HepG2 (cell line): ENCODE results near the gene HTN1. TPM values are rescaled to one million over a fixed set of nuclear protein-coding genes. Genes with fewer than 3 reads are reported as not detected.

Source experiments
- ATAC-seq: fragments of 200-7000 bp; cut with Tn5 transposase; 3 replicates; pipeline ENCODE4 v1.9.1; 2020; ENCODE audit warnings: mild to moderate bottlenecking, moderate library complexity
- BruUV-seq: library from RNA; stranded (reverse); fragments of 400-500 nt; replicated peaks from 2 replicates; lab custom pipeline; 2021; lab: Mats Ljungman, UMichigan
- CTCF ChIA-PET: fragments of 300-600 bp; formaldehyde crosslinking; extraction: SDS; loops from one replicate; lab custom pipeline; 2021; ENCODE audit warnings: low total read pairs, inconsistent platforms, low intra/inter-chr PET ratio; lab: Yijun Ruan, JAX
- POLR2A ChIA-PET: fragments of 350-600 bp; sonication (Branson Sonifier 250); formaldehyde crosslinking; loops from one replicate; lab custom pipeline; 2020; ENCODE audit warnings: antibody characterized with exemption, inconsistent platforms; lab: Yijun Ruan, JAX
- DNase-seq: peaks from one replicate; pipeline ENCODE4 v3.0.0-alpha.2; 2015; ENCODE audit warnings: low spot score
- FAIRE-seq: peaks from 3 replicates; lab custom pipeline; 2011; peaks lifted over from hg19 to GRCh38; lab: Jason Lieb, UNC
- H2AFZ ChIP-seq: one replicate; pipeline ENCODE4 v1.6.1; 2011; ENCODE audit warnings: low read length, inconsistent platforms
- H3K27ac ChIP-seq: fragments of 300-600 bp; 3 replicates; pipeline ENCODE4 v1.8.0; 2011; ENCODE audit warnings: mixed run types, mild to moderate bottlenecking, mixed read lengths, low read length, inconsistent platforms; ENCODE audit not compliant: insufficient read depth; ENCODE audit errors: extremely low read length
- H3K27me3 ChIP-seq, 2 experiments: fragments of 200-600 bp in 1 of 2; 2 replicates in 1 of 2; 3 replicates in 1 of 2; pipeline versions ENCODE4 v1.6.0 to v1.8.0; 2011; ENCODE audit warnings: low read length in 2 of 2, mild to moderate bottlenecking in 2 of 2, moderate library complexity in 2 of 2, inconsistent platforms in 1 of 2; ENCODE audit not compliant: insufficient read depth in 2 of 2, control insufficient read depth in 1 of 2
- H3K36me3 ChIP-seq, 2 experiments: fragments of 200-600 bp in 1 of 2; replicated peaks in 1 of 2; 2 replicates in 1 of 2; 3 replicates in 1 of 2; pipeline versions ENCODE4 v1.5.1 to v1.8.0; 2011; ENCODE audit warnings: low read length in 2 of 2, inconsistent platforms in 1 of 2; ENCODE audit not compliant: insufficient read depth in 2 of 2, control insufficient read depth in 1 of 2
- H3K4me1 ChIP-seq: 2 replicates; pipeline ENCODE4 v1.5.1; 2012; ENCODE audit warnings: low read length, inconsistent platforms; ENCODE audit not compliant: insufficient read depth
- H3K4me2 ChIP-seq: 2 replicates; pipeline ENCODE4 v1.6.0; 2011; ENCODE audit warnings: low read depth, low read length, inconsistent platforms
- H3K4me3 ChIP-seq, 3 experiments: fragments of 200-600 bp in 1 of 3; sonication (generic), shearing (Covaris generic) in 1 of 3; replicated peaks in 1 of 3; 2 replicates each; pipeline ENCODE4 v1.5.1; 2011 to 2016; ENCODE audit warnings: low read length in 3 of 3, inconsistent platforms in 2 of 3, low read depth in 2 of 3, mild to moderate bottlenecking in 2 of 3, control low read depth in 1 of 3, mixed read lengths in 1 of 3; ENCODE audit not compliant: insufficient read depth in 1 of 3
- H3K79me2 ChIP-seq: one replicate; pipeline ENCODE4 v1.6.1; 2011; ENCODE audit warnings: low read length, inconsistent platforms; ENCODE audit not compliant: insufficient read depth
- H3K9ac ChIP-seq: 2 replicates; pipeline ENCODE4 v1.6.0; 2011; ENCODE audit warnings: mild to moderate bottlenecking, low read depth, low read length, inconsistent platforms; ENCODE audit not compliant: insufficient read depth
- H3K9me3 ChIP-seq: 2 replicates; pipeline ENCODE4 v1.5.1; 2012; ENCODE audit warnings: mild to moderate bottlenecking, low read length
- H4K20me1 ChIP-seq: 2 replicates; pipeline ENCODE4 v1.6.0; 2011; ENCODE audit warnings: inconsistent platforms, mild to moderate bottlenecking, low read length, moderate library complexity; ENCODE audit not compliant: insufficient read depth
- AGO2 ChIP-seq: fragments of 200-400 bp; formaldehyde crosslinking; optimal IDR thresholded peaks from 2 replicates; pipeline ENCODE3; 2017; ENCODE audit warnings: mild to moderate bottlenecking, low read depth, low read length, moderate library complexity
- DNMT1 ChIP-seq: sonication (generic); formaldehyde crosslinking; IDR thresholded peaks from 2 replicates; pipeline ENCODE4 v1.5.1; 2020; ENCODE audit warnings: mild to moderate bottlenecking, missing genetic modification reagents
- FOXA1 ChIP-seq, 2 experiments: fragments of 450-650 bp in 1 of 2; sonication (generic) in 1 of 2; formaldehyde crosslinking in 1 of 2; IDR thresholded peaks; 2 replicates each; pipeline versions ENCODE4 v1.4.0 to v1.6.1; 2016 to 2020; ENCODE audit warnings: missing genetic modification reagents in 1 of 2
- FOXA3 ChIP-seq: IDR thresholded peaks from 2 replicates; pipeline ENCODE4 v1.6.1; 2016; ENCODE audit warnings: missing genetic modification reagents, missing compliant biosample characterization
- FOXO1 ChIP-seq: sonication (generic); formaldehyde crosslinking; IDR thresholded peaks from 2 replicates; pipeline ENCODE4 v1.4.0; 2020; ENCODE audit warnings: missing genetic modification reagents
- KAT2B ChIP-seq: fragments of 150-350 bp; IDR thresholded peaks from 2 replicates; pipeline ENCODE4 v1.6.1; 2014; ENCODE audit warnings: low read depth, low read length, borderline replicate concordance
- NRL ChIP-seq: sonication (generic); formaldehyde crosslinking; IDR thresholded peaks from 2 replicates; pipeline ENCODE4 v1.5.0; 2020; ENCODE audit warnings: missing genetic modification reagents, mild to moderate bottlenecking, moderate library complexity, borderline replicate concordance
- RCOR2 ChIP-seq: IDR thresholded peaks from 2 replicates; pipeline ENCODE4 v1.6.1; 2016; ENCODE audit warnings: missing biosample characterization, missing genetic modification reagents
- SMAD1 ChIP-seq: sonication (generic); formaldehyde crosslinking; IDR thresholded peaks from 2 replicates; pipeline ENCODE4 v1.4.0; 2020; ENCODE audit warnings: missing genetic modification reagents, low read depth, mild to moderate bottlenecking, borderline replicate concordance
- TBL1XR1 ChIP-seq: fragments of 150-350 bp; IDR thresholded peaks from 2 replicates; pipeline ENCODE4 v1.6.1; 2014; ENCODE audit warnings: borderline replicate concordance, low read length; ENCODE audit not compliant: partially characterized antibody
- ZFP41 ChIP-seq: sonication (generic); formaldehyde crosslinking; IDR thresholded peaks from 2 replicates; pipeline ENCODE4 v1.4.0; 2020; ENCODE audit warnings: mild to moderate bottlenecking, missing genetic modification reagents, borderline replicate concordance
- ZMAT5 ChIP-seq: sonication (generic); formaldehyde crosslinking; IDR thresholded peaks from 2 replicates; pipeline ENCODE4 v1.5.0; 2020; ENCODE audit warnings: mild to moderate bottlenecking, low read depth, missing genetic modification reagents, borderline replicate concordance
- ZNF136 ChIP-seq: sonication (generic); formaldehyde crosslinking; IDR thresholded peaks from 2 replicates; pipeline ENCODE4 v1.8.1; 2022; ENCODE audit warnings: low read depth, mild to moderate bottlenecking, moderate library complexity, missing genetic modification reagents
- WGBS: methylation state at CpG from one replicate; pipeline ENCODE4 v1.1.6; 2017; ENCODE audit warnings: low lambda C conversion rate; 5-methylcytosine and 5-hydroxymethylcytosine counted together
- in situ Hi-C: cut with HindIII; loops from 2 replicates; pipeline ENCODE4 v1.10.0; 2017; ENCODE audit warnings: low pct_unique_long_range_greater_than_20kb; ENCODE audit not compliant: extremely low pct_ligation_motif_present
- intact Hi-C: fragments of 100-400 bp; cut with micrococcal nuclease; formaldehyde crosslinking; loops from one replicate; pipeline ENCODE4 v1.10.0; 2022; ENCODE audit not compliant: unreplicated experiment
- polyA plus RNA-seq, 8 experiments: library from polyadenylated mRNA; depleted of rRNA in 3 of 8; stranded (reverse) in 7 of 8; unstranded in 1 of 8; fragments of >200 nt; fragmentation: Illumina TruSeq in 4 of 8; extraction: Trizol in 4 of 8; gene quantifications; 2 replicates each; pipeline versions ENCODE4 v1.2.1 to v1.2.3, GENCODE V29; 2011 to 2016; ENCODE audit warnings: low read depth in 4 of 8, missing spikeins in 1 of 8, mixed read lengths in 1 of 8; ENCODE audit not compliant: insufficient read depth in 1 of 8
- total RNA-seq, 5 experiments: library from RNA; depleted of rRNA; stranded (reverse); fragments of >200 nt; fragmentation: Illumina TruSeq; extraction: Trizol; gene quantifications; 2 replicates each; pipeline ENCODE4 v1.2.3, GENCODE V29; 2016; ENCODE audit warnings: low read depth in 1 of 5
- TF ChIP-seq, protein P1 (sequence below): sonication (generic); formaldehyde crosslinking; IDR thresholded peaks from 2 replicates; pipeline ENCODE4 v1.4.0; 2020; ENCODE audit warnings: missing genetic modification reagents
- TF ChIP-seq, protein P2 (sequence below): sonication (generic); formaldehyde crosslinking; IDR thresholded peaks from 2 replicates; pipeline ENCODE4 v1.5.0; 2020; ENCODE audit warnings: missing genetic modification reagents, mild to moderate bottlenecking, borderline replicate concordance

Gene HTN1
- total and polyA plus RNA-seq, 2 of the 13 experiments (the other 11 are each of a cell fraction or from before 2014, with no cell fraction given) = 0.21 TPM; not detected in 1

DNA sequence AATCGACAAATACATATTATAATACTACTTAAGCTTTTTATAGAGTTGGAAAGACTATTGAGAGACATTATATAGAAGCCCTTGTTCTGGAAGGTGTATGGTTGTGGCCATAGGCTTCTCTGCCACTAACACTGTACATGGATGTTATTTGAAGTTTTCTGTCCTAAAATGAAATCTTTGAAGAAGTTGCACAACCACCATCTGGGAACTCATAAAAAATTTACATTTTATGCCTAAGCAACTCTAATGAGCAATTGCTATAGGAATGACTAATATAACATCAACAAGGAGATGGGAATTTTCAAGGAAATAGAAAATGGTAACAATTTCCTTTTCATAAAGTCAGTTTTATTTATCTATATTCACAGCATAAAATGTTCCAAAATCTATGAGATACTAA is 7.4 kb downstream of the HTN1 start:
- H3K4me3 ChIP-seq = no peak overlapping the region
- H3K79me2 ChIP-seq = no peaks in the 10 kb centered on the region
- FAIRE-seq = no peak
- no peaks in the 10 kb centered on the region for H4K20me1 ChIP-seq
- H3K9me3 ChIP-seq = peaks cover 6% of the 10 kb centered on the region
- peaks cover 7% of the 10 kb centered on the region for H3K4me1 ChIP-seq
- ChIA-PET CTCF (no interaction called here), POLR2A (no interaction called here)
- H3K9ac ChIP-seq = no peak overlapping the region
- 65% methylated on average over 1 of the region's 1 CpG for WGBS
- no peak overlapping the region for H2AFZ ChIP-seq
- BruUV-seq = no TSS peak
- in situ Hi-C loops = no loop called here
- no peak overlapping the region for H3K27ac ChIP-seq
- no peak for ATAC-seq
- no peak for TF ChIP-seq KAT2B
- TF ChIP-seq, protein P1, sequence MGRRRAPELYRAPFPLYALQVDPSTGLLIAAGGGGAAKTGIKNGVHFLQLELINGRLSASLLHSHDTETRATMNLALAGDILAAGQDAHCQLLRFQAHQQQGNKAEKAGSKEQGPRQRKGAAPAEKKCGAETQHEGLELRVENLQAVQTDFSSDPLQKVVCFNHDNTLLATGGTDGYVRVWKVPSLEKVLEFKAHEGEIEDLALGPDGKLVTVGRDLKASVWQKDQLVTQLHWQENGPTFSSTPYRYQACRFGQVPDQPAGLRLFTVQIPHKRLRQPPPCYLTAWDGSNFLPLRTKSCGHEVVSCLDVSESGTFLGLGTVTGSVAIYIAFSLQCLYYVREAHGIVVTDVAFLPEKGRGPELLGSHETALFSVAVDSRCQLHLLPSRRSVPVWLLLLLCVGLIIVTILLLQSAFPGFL (CRISPR knock-in tag) = no peak
- no peak for TF ChIP-seq TBL1XR1
- no peak for TF ChIP-seq ZFP41 (CRISPR knock-in tag)
- TF ChIP-seq ZNF136 (CRISPR knock-in tag) = no peak
- no peak for TF ChIP-seq NRL (CRISPR knock-in tag)
- intact Hi-C loops = no loop called here
- DNase-seq = no peak
- no peaks in the 10 kb centered on the region for H3K27me3 ChIP-seq
- no peaks in the 10 kb centered on the region for H3K36me3 ChIP-seq
- no peak overlapping the region for H3K4me2 ChIP-seq

GRCh38 chr4:70059149-70059548 is 8.9 kb downstream of the HTN1 start:
- ATAC-seq = peak; percentile 31; the same call in 1 of the 3 replicates
- DNase-seq = no peak
- ChIA-PET CTCF (no interaction called here), POLR2A (no interaction called here)
- no peaks in the 10 kb centered on the region for H4K20me1 ChIP-seq
- no peaks in the 10 kb centered on the region for H3K36me3 ChIP-seq
- BruUV-seq = no TSS peak
- H3K27me3 ChIP-seq = no peaks in the 10 kb centered on the region
- no peak overlapping the region for H3K4me2 ChIP-seq
- in situ Hi-C loops = no loop called here
- H3K9ac ChIP-seq = no peak overlapping the region
- H3K4me1 ChIP-seq = peaks cover 7% of the 10 kb centered on the region
- no peak for FAIRE-seq
- H3K79me2 ChIP-seq = no peaks in the 10 kb centered on the region
- intact Hi-C loops = no loop called here
- no peak overlapping the region for H3K4me3 ChIP-seq
- H3K27ac ChIP-seq = no peak overlapping the region
- H3K9me3 ChIP-seq = peaks cover 6% of the 10 kb centered on the region
- no peak overlapping the region for H2AFZ ChIP-seq
- TF ChIP-seq, protein P2, sequence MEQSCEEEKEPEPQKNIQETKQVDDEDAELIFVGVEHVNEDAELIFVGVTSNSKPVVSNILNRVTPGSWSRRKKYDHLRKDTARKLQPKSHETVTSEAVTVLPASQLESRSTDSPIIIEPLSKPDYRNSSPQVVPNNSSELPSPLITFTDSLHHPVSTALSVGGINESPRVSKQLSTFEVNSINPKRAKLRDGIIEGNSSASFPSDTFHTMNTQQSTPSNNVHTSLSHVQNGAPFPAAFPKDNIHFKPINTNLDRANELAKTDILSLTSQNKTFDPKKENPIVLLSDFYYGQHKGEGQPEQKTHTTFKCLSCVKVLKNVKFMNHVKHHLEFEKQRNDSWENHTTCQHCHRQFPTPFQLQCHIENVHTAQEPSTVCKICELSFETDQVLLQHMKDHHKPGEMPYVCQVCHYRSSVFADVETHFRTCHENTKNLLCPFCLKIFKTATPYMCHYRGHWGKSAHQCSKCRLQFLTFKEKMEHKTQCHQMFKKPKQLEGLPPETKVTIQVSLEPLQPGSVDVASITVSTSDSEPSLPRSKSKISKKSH = no peak
- TF ChIP-seq FOXO1 (no peak), FOXA3 (CRISPR knock-in tag) (peak; percentile 59; the same call in 1 of the 2 replicates), FOXA1 (IDR thresholded peaks at IDR 0.05) (no peak), FOXA1 (CRISPR knock-in tag; IDR thresholded peaks at IDR 0.05) (peak; percentile 74), DNMT1 (CRISPR knock-in tag) (no peak), RCOR2 (no peak), ZMAT5 (CRISPR knock-in tag) (no peak), ZFP41 (CRISPR knock-in tag) (no peak), AGO2 (no peak), SMAD1 (no peak)
